Activated CD8-positive, alpha-beta memory T cell treated with anti-CD3 and anti-CD28 coated beads for 36 hours (primary cell): ENCODE measurements around the gene B3GAT2. TPM values are rescaled to one million over a fixed set of nuclear protein-coding genes. Genes with fewer than 3 reads are reported as not detected.

Experiments
- CTCF ChIA-PET: fragments of 350-600 bp; sonication (Branson Sonifier 250); formaldehyde crosslinking; loops from one replicate; lab custom pipeline; 2021; ENCODE audit warnings: antibody characterized with exemption; lab: Charles Lee
- POLR2A ChIA-PET: fragments of 350-600 bp; sonication (Branson Sonifier 250); formaldehyde crosslinking; loops from one replicate; lab custom pipeline; 2021; ENCODE audit warnings: antibody characterized with exemption; lab: Charles Lee
- total RNA-seq, 2 experiments: library from RNA; stranded (reverse); gene quantifications; one replicate each; pipeline ENCODE4 v1.2.3, GENCODE V29; 2021

B3GAT2 gene
- total RNA-seq, 2 experiments from 2014 or later = not detected

DNA sequence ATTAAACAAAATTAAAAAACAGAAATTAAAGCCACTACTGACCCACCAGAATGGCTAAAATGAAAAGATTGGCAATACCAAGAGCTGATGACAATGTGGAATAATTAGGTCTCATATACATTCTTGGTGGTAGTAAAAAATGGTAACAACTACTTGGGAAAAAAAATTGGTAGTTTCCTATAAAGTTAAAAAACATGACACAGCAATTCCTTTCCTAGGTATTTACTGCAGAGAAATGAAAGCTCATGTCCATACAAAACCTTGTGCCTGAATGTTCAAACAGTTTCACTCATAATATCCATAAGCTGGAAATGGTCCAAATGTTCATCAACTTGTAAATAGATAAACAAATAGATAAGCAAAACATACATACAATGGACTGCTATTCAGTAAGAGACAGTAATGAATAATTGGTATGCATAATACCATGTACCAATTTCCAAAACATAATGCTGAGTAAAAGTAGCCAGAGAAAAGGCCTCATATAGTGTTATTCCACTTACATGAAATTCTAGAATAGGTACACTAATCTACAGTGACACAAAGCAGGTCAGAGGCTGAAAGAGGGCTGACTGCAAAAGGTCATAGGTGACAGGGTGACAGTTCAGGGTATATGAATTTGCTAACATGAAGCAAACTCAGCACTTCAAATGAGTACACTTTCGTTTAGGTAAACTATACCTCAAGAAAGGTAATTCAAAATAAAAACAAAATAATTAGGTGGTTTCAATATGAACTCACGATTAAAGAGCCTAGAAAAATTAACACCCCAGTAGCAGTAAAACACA lies 53.0 kb downstream of the B3GAT2 start:
- ChIA-PET POLR2A (no interaction called here), CTCF (no interaction called here)

DNA sequence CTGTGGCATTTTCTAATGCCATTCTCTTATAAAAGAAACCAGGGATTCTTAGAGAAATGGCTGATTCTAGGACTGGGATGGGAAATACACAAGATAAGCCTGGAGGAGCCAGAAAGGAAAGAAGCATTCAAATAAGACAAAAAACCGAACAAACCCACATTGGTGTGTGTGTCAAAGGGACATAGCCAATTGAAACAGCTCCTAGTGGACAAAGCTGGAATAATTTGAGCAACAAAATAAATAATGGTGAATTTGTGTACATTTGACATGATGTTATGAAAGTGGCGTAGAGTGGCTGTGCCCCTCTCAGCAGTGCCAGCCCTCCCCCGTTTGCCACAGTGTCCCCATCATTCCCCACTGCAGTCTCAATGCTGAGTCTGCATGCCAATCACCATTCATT lies 55.5 kb downstream of the B3GAT2 start:
- POLR2A ChIA-PET = no interaction called here
- CTCF ChIA-PET = no interaction called here

DNA sequence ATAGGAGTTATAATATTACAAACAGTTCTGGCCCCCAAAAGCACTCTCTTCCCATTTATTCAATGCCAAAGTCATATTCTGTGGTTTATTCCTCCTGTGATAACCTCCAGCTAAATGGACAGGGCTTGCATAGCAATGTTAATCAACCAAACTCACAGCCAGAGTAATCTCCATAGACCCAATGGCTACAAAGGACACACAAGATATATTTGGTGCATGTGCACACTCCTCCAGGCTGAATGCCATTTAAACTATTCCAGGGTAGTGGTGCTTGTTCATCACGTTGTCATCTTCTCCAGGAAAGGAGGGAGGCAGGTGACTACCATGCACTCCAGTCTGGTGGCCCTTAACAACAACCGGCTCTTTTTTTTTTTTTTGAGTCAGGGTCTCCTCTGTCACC lies 56.8 kb downstream of the B3GAT2 start:
- CTCF ChIA-PET = no interaction called here
- POLR2A ChIA-PET = no interaction called here

DNA sequence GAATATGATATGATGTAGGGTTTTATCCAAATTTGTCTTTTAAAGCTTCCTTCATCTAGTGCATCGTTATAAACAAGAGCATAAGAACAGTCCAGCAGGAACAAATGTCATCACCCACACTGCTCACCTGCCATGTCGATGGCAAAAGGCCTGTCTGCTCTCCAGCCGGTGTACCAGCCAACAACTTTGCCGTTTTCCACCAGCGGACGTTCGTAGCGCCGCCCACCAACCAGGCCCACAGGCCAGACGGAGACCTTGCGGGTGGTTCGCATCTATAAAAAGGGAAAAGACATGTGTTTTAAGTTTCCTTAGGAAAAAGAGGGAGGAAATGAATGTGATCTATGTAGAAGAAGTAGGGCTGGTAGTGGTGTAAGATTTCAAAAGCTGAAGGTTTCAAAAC lies 62.9 kb downstream of the B3GAT2 start:
- POLR2A ChIA-PET = no interaction called here
- CTCF ChIA-PET = interaction anchor here (2.1 kb wide), 1 partner anchor 9 kb away, joined by 7 read pairs; no protein-coding TSS in a partner anchor

DNA sequence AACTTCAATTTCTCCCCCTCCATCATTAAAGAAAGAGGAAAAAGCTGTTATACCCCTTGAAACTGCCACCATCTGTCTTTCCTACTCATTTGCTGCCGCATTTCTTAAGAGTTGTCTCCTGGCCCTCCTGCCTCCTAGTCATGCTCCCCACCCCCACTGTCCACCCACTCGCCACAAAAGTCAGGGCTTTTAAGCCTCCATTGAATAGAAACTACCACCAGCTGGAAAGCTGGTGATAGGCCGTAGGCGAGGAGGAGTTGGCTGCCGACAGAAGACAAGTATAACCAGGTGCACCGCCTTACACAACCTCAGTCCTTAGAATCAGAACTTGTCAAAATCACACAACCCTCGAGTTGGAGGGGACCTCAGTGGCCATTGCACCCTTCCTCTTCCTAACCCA lies 67.6 kb downstream of the B3GAT2 start:
- POLR2A ChIA-PET = no interaction called here
- CTCF ChIA-PET = no interaction called here

DNA sequence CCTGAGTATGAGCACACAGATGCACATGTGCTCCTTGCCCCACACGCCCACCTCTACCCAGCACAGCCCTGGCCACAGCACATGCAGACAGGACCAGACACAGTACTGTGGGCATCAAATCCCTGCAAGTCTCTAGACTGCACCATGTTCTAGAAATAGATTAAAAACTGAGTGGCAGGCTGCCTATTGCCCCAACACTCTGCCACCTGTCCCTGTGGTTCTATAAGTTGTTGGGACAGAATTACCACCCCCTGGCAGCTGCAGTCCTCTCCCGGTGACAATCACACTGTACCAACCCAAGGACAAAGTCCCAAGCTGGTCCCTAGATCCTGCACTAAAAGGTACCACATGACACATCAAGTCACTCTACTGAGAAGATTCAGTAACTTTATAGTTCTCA lies 70.2 kb downstream of the B3GAT2 start:
- CTCF ChIA-PET = interaction anchor here (2.7 kb wide), 1 partner anchor 70 kb away, joined by 12 read pairs; the partner anchor contains the start of gene B3GAT2
- POLR2A ChIA-PET = no interaction called here

DNA sequence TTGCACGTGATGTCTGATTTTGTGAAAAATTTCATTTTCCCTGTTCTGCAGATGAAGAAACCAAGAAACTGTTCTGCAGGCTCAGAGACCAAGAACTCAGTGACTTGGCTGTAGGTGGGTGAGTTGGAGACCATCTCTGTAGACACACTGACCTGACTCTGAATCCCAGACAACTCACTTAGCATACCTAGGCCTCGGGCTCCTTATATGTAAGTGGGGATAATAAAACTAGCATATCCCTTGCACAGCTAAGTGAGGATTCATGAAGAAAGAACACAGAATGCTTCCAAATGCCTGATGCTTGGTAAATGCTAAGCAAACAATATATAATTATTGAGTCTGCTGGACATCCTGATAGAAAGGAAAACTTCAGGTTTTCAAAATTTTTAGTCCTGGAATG lies 70.8 kb downstream of the B3GAT2 start:
- CTCF ChIA-PET = interaction anchor here (2.7 kb wide), 1 partner anchor 71 kb away, joined by 12 read pairs; the partner anchor contains the start of gene B3GAT2
- POLR2A ChIA-PET = no interaction called here

DNA sequence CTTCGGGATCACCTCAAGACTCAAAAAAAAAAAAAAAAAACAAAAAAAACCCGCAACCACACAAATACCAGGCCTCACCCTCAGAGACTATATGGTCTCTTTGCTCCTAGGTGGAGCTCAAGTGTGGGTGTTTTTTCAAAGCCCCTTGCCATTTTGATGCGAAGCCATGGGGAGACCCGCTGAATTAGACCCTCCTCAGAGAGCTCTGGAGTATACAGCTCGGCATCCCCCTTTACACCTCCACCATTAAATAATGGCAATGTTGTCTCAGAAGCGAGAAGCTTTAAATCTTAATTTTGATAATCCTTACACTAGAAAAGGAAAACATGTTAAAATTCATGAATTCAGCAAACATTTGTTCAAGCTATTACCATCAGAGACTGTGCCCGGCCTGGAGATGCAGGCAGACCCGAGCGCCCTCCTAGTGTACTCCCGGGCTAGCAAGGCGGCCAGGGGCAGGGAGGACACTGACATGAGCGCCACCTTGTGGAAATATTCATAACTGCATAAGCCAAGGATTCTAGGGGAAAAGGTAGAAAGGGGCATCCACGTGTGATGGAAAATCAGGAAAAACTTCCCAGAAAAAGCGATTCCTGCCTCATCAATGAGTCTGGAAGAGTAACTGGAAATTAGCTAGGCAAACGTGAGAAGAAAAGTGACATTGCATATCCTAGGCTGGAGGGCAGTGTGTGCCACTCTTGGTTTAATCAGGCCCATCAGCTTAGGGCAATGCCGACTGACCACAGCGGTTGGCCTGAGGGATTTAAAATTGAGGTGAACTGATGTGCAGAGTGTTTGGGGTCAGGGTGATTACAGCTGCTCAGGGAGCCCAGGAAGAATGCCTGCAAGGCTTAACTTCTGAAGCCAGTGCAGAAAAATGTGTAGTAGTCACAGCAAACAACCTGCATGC lies 72.5 kb downstream of the B3GAT2 start:
- ChIA-PET CTCF (interaction anchor here (0.8 to 1.9 kb wide), 18 partner anchors 10 to 213 kb away, joined by 3 to 11 read pairs (median 4); no protein-coding TSS in a partner anchor), POLR2A (no interaction called here)

DNA sequence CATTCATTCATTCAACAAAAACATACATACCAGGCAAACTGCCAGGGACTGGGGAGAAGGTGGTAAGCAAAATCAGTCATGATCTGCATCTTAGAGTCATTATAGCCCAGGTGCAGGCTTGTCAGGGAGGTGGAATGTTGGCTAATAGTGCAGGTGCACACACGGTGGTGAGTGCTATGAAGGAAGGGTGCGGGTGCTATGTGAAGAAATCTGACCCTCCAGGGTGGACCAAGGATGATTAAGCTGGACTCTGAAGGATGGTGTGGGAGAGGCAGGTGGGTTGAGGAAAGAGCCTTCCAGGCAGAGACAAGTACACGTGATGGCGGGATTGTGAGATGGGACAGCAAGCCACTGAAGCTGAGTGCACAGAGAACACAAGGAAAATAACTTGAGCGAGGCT lies 77.4 kb downstream of the B3GAT2 start:
- ChIA-PET CTCF (no interaction called here), POLR2A (no interaction called here)

DNA sequence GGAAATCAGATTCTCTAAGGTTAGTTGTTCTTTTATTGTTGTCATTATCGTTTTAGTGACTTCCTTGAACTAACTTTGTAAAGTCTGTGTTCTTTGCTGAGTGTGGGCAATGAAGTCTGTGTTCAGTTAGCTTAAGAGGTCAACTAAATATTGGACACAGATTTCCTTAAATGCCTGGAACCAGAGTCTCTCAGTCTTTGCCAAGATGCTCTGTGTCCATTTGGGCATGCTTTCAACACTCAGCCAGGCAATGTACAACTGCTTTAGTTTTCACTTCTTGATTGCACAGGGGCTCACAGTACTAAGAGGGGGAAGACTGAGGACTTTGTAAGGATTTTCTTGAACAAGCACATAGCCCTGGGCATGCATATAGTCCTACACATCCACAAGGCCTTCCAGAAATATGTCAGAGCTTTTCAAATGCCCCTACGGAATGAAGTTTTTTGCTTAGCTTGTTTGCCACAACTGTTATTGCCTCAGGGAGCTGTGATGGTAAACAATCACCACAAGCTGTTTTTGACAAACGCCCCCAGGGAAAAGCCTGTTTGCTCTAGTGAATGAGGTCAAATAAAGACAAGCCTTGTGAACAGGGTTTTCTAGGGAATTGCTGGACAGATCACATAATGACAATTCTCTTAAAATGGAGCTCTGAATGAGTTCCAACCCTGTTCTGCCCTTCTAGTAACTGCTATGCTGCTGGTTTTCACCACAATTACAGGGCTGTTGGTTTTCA lies 82.5 kb downstream of the B3GAT2 start:
- CTCF ChIA-PET = interaction anchor here (0.5 to 0.9 kb wide), 2 partner anchors 10 to 19 kb away, joined by 3 to 4 read pairs; no protein-coding TSS in a partner anchor

DNA sequence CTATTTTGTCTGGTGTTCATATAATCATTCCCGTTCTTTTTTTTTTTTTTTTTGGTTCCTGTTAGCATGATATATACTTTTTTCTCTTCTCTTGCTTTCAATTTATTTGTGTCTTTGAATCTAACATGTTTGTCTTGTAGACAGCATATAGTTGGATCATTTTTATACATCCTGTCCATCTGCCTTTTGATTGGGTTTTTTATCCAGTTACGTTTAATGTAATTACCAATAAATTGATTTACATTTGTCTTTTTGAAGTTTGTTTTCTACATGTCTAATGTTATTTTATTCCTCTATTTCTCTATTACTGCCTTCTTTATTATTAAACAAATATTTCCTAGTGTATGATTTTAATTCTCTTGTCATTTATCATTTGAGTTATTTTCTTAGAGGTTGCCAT lies 84.4 kb downstream of the B3GAT2 start:
- CTCF ChIA-PET = no interaction called here

More for the DNA sequence above, 82.5 kb downstream of the B3GAT2 start:
- POLR2A ChIA-PET = no interaction called here

DNA sequence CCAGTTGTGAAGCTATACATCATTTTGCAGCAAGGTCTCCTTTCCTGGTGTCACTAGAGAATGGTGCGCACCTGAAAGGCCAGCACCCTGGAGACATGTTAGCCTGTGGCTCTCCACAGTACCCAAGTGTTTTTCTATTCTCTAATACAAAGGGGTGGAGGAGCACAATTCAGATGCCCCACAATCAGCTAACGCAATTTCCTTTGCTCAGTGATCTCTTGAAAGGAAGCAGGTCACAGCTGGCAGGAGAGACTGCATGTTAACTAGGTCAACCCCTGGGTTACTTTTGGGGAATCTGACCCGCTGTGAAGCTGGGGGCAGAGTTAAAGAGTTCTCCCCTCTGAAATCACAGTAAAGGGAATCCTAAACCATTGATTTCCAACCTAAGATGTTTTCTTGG lies 92.5 kb downstream of the B3GAT2 start:
- ChIA-PET CTCF (interaction anchor here (0.9 kb wide), 1 partner anchor 20 kb away, joined by 3 read pairs; no protein-coding TSS in a partner anchor), POLR2A (no interaction called here)

More for the DNA sequence above, 84.4 kb downstream of the B3GAT2 start:
- POLR2A ChIA-PET = no interaction called here

DNA sequence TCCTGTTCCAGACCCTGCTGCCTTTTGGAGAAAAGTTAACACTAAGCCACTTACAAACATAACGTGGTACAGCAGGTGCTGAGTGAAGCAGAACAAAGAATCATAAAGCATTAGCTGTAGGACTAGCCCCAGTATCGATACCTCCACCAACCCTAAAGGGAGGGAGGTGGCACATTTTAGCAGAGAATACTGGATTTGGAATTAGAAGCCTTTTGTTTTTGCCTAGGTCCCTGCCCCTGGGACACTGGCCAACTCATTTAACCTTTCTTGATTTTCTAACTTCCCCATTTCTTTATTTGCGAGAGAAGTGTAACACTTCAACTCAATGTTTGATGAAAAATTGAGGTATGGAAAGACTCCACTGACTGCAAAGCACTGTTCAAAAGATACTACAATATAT lies 93.5 kb downstream of the B3GAT2 start:
- ChIA-PET POLR2A (interaction anchor here (0.6 kb wide), 1 partner anchor 725 kb away, joined by 3 read pairs; no protein-coding TSS in a partner anchor), CTCF (interaction anchor here (1.3 kb wide), 1 partner anchor 21 kb away, joined by 4 read pairs; no protein-coding TSS in a partner anchor)

DNA sequence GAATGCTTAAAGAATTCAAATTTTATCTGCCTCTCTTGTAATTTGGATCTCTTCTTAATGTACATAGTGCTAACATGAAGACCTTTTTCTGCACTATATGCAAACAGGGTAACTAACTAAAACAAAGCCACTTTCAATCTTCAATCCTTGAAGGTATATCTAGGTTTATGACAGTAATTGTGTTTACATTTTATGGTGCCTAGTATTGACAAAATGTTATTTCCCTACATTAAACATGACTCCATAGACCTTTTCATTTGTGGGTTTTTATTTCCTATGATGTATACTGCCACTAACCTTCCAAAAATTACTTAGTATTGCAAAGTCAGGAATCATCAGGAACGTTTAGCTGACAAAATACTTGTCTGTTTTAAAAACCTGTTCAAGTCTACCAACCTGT lies 95.9 kb downstream of the B3GAT2 start:
- CTCF ChIA-PET = interaction anchor here (1.5 kb wide), 1 partner anchor 23 kb away, joined by 4 read pairs; no protein-coding TSS in a partner anchor
- POLR2A ChIA-PET = no interaction called here

DNA sequence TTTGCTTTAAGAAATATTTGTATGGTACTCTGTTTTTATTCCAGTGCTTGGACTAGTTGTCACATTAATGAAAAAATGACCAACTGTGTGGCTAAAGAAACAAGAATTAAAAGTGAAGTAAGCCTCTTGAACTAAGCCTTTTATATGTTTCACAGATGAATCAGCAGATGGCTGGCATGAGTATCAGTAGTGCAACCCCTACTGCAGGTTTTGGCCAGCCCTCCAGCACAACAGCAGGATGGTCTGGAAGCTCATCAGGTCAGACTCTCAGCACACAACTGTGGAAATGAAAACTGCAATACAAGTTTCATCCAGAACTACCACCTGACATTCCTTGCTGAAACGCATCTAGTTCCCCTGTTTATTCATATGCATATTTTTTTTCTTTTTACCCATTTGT lies 96.8 kb downstream of the B3GAT2 start:
- POLR2A ChIA-PET = no interaction called here
- CTCF ChIA-PET = interaction anchor here (1.5 kb wide), 1 partner anchor 24 kb away, joined by 4 read pairs; no protein-coding TSS in a partner anchor

DNA sequence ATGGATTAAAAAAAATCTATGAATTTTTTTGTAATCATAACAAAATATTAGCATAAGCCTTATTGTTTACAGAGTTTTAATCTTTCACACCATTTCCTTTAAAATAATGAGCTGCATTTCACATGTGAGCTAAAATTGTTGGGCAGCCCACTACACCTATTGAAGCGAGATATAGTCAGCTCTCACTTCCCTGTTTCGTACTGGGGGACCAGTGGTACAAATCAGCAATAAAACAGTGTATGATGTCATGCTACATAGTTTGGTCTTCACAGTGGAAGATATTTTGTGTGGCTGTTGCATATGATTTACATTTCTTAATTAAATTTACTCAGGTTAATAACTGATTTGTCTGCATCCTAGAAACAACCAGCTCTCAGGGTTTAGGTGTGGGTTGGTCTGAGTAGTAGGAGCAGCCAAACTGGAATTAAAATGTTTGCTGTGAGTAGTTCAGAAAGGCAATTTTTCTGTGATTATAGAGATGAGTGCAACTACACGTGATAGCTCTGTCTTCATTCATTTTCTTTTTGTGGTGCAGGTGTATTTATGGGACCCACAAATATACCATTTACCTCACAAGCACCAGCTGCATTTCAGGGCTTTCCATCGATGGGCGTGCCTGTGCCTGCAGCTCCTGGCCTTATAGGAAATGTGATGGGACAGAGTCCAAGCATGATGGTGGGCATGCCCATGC lies 99.3 kb downstream of the B3GAT2 start:
- CTCF ChIA-PET = no interaction called here

DNA sequence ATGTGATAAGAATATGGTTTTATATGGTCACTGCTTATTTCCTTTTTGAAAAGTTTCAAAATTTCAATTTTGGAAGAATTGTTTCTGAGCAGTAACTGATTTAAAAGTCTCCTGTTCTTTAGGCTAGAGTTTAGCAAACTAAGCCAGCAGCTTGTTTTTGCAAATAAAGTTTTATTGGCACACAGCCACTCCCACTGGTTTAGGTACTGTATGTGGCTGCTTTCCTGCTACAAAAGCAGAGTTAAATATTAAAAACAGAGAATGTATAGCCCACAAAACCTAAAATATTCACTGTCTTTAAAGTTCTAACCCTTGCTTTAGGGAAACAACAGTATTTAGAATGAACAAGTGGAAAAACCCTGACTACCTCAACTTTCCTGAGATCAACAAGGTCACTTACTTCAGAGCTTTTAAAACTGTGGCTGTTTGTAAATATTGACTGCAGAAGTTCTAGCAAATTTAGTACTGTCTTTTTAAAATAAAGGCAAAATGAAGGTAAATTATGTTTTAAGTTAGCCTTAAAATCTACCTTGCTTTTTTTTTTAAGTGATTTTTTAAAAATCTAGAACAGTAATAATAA lies 104.1 kb downstream of the B3GAT2 start:
- ChIA-PET CTCF (no interaction called here), POLR2A (no interaction called here)

More for the DNA sequence above, 99.3 kb downstream of the B3GAT2 start:
- POLR2A ChIA-PET = no interaction called here
